ENCODE measurements around the gene PIK3R5.

- TF ChIP-seq MAX (IDR thresholded peaks at IDR 0.05; ENCODE audit: low read depth, low read length) (no peak), POLR2A (IDR thresholded peaks at IDR 0.05; ENCODE audit: extremely low read depth, insufficient read length) (no peak), MYC (IDR thresholded peaks at IDR 0.05; ENCODE audit: low read depth, low read length) (no peak)
- TF ChIP-seq, protein P1, sequence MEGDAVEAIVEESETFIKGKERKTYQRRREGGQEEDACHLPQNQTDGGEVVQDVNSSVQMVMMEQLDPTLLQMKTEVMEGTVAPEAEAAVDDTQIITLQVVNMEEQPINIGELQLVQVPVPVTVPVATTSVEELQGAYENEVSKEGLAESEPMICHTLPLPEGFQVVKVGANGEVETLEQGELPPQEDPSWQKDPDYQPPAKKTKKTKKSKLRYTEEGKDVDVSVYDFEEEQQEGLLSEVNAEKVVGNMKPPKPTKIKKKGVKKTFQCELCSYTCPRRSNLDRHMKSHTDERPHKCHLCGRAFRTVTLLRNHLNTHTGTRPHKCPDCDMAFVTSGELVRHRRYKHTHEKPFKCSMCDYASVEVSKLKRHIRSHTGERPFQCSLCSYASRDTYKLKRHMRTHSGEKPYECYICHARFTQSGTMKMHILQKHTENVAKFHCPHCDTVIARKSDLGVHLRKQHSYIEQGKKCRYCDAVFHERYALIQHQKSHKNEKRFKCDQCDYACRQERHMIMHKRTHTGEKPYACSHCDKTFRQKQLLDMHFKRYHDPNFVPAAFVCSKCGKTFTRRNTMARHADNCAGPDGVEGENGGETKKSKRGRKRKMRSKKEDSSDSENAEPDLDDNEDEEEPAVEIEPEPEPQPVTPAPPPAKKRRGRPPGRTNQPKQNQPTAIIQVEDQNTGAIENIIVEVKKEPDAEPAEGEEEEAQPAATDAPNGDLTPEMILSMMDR (IDR thresholded peaks at IDR 0.05; ENCODE audit: low read depth, low read length): no peak
Observed at GRCh38 chr17:8904201-8904600, 61.3 kb downstream of the PIK3R5 start.
